ENCODE measurements around the gene SHF.
"Not testable (repeated sequence)": the region's sequence is repeated elsewhere in the genome, so short reads cannot be mapped to it uniquely, and the experiment has no call there.

Gene SHF, protein sequence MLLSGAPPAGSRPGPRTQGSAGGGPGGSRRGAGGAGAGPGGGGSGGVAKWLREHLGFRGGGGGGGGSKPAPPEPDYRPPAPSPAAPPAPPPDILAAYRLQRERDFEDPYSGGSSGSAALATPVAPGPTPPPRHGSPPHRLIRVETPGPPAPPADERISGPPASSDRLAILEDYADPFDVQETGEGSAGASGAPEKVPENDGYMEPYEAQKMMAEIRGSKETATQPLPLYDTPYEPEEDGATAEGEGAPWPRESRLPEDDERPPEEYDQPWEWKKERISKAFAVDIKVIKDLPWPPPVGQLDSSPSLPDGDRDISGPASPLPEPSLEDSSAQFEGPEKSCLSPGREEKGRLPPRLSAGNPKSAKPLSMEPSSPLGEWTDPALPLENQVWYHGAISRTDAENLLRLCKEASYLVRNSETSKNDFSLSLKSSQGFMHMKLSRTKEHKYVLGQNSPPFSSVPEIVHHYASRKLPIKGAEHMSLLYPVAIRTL

GRCh38 chr15:45187894-45188830 lies at the start of gene SHF:
TSS of gene SHF (minus strand) at chr15:45187966. CDS start at chr15:45187951, 15 bp downstream.
- Mint-ChIP-seq H3K4me3 (peak within 1 kb of the TSS; percentile 92), H3K27me3 (no peaks in the 10 kb centered on the region), H3K27ac (peak within 1 kb of the TSS; percentile 94), H3K4me1 (ENCODE audit: low read depth) (peaks cover 44% of the 10 kb centered on the region), H3K9me3 (ENCODE audit: low read depth) (no peaks in the 10 kb centered on the region), H3K36me3 (no peaks in the 10 kb centered on the region)

- Mint-ChIP-seq H3K36me3 (peaks cover 19% of the 10 kb centered on the region), H3K9me3 (ENCODE audit: low read depth) (peaks cover 43% of the 10 kb centered on the region)
- H3K27ac Mint-ChIP-seq; H3K4me3 Mint-ChIP-seq; H3K4me1 Mint-ChIP-seq (ENCODE audit: low read depth); H3K27me3 Mint-ChIP-seq: not testable (repeated sequence)
Measured at GRCh38 chr15:45236806-45237205, 49.0 kb upstream of the SHF start.

- peaks cover 33% of the 10 kb centered on the region for H3K9me3 Mint-ChIP-seq (ENCODE audit: low read depth)
- peaks cover 3% of the 10 kb centered on the region for H3K27me3 Mint-ChIP-seq
- no peak overlapping the region for H3K4me3 Mint-ChIP-seq
- no peaks in the 10 kb centered on the region for H3K4me1 Mint-ChIP-seq (ENCODE audit: low read depth)
- no peak overlapping the region for H3K27ac Mint-ChIP-seq
- H3K36me3 Mint-ChIP-seq, result peaks cover 16% of the 10 kb centered on the region
Measured at GRCh38 chr15:45234562-45235235, 46.9 kb upstream of the SHF start.

DNA sequence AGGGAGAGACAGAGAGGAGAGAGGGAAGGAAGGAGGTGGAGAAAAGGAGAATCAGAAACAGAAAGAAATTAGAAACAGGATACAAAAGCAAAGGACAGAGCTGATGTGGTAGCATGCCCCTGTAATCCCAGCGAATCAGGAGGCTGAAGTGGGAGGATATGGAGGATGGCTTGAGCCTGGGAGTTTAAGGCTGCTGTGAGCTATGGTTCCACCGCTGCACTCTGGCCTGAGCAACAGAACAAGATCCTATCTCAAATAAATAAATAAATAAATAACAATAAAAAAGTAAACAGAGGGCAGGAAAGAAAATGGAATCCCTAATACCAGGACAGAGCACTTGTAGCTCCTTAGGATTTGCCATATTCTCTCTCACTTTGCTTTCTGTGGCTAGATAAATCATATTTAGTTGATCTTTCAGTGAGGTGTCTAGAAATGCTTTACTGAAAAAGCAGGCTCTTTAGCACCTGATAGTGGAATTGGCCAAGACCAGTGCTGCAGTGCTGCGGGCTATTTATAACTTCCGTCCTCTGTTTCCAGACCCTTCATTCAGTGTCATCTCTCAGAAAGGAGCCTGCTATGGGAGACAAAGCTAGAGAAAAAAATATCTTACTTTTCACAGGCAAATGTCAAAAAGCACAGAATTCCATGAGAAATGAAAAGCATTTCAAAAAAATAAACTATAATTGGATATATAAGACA lies 44.2 kb upstream of the SHF start:
- Mint-ChIP-seq H3K9me3 (ENCODE audit: low read depth) (peaks cover 18% of the 10 kb centered on the region), H3K27me3 (peaks cover 4% of the 10 kb centered on the region), H3K4me3 (no peak overlapping the region), H3K27ac (no peak overlapping the region), H3K4me1 (ENCODE audit: low read depth) (no peaks in the 10 kb centered on the region), H3K36me3 (peaks cover 5% of the 10 kb centered on the region)

- Mint-ChIP-seq H3K27me3 (peaks cover 4% of the 10 kb centered on the region), H3K4me3 (no peak overlapping the region), H3K36me3 (peaks cover 2% of the 10 kb centered on the region)
Measured at GRCh38 chr15:45231132-45231531, 43.4 kb upstream of the SHF start.

GRCh38 chr15:45230245-45230965 lies 42.6 kb upstream of the SHF start:
- H3K9me3 Mint-ChIP-seq (ENCODE audit: low read depth), result peaks cover 8% of the 10 kb centered on the region
- no peaks in the 10 kb centered on the region for H3K4me1 Mint-ChIP-seq (ENCODE audit: low read depth)
- H3K36me3 Mint-ChIP-seq, result peaks cover 2% of the 10 kb centered on the region
- H3K27me3 Mint-ChIP-seq, result peaks cover 4% of the 10 kb centered on the region
- H3K27ac Mint-ChIP-seq, result no peak overlapping the region
- H3K4me3 Mint-ChIP-seq, result no peak overlapping the region

More at GRCh38 chr15:45231132-45231531, 43.4 kb upstream of the SHF start:
- Mint-ChIP-seq H3K27ac (no peak overlapping the region), H3K9me3 (ENCODE audit: low read depth) (peaks cover 11% of the 10 kb centered on the region), H3K4me1 (ENCODE audit: low read depth) (no peaks in the 10 kb centered on the region)

DNA sequence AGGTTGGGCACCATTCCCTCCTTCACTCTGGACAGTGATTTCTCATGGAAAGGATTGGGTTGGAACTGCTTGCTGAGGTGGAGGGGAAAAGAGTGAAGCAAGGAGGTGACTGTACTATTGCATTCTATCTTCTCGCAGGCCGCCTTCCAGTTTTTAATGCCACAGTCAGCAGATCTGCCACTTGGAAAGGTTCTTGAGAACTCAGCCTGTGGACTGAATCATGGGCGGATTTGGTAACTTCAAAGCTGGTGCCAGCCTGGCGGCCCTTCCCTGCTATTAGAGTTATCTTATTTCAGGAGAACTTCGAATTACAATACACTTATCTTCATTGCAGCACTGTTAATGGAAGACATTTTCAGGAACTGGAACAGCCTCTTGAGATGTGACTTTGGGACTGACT lies 41.2 kb upstream of the SHF start:
- Mint-ChIP-seq H3K9me3 (ENCODE audit: low read depth) (no peaks in the 10 kb centered on the region), H3K27me3 (peaks cover 8% of the 10 kb centered on the region), H3K27ac (no peak overlapping the region), H3K4me1 (ENCODE audit: low read depth) (no peaks in the 10 kb centered on the region), H3K36me3 (peaks cover 2% of the 10 kb centered on the region), H3K4me3 (no peak overlapping the region)

DNA sequence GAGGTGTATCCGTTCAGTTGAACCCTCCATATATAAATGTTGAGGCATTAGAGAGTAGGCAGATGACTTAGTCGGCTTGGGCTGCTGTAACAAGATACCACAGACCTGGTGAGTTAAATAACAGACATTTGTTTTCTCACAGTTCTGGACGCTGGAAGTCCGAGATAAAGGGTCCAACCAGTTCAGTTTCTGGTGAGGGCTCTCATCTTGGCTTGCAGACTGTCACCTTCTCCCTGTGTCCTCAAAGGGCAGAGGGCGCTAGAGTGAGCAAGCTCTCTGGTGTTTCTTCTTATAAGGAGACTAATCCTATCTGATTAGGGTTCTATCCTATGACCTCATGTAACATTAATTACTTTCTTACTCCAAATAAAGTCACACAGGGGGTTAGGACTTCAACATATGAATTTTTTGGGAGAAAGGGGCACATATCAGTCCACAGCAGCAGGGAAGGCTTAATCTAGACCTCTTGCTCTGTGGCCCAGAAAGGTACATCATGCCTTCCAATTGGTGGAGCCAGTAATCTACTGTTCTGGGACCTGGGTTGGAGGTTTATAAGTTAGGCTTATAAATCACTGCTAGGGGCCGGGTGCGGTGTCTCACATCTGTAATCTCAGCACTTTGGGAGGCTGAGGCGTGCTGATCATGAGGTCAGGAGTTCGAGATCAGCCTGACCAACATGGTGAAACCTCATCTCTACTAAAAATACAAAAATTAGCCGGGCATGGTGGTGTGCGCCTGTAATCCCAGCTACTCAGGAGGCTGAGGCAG lies 37.9 kb upstream of the SHF start:
- H3K4me3 Mint-ChIP-seq, result no peak overlapping the region
- no peaks in the 10 kb centered on the region for H3K9me3 Mint-ChIP-seq (ENCODE audit: low read depth)
- no peaks in the 10 kb centered on the region for H3K4me1 Mint-ChIP-seq (ENCODE audit: low read depth)
- no peaks in the 10 kb centered on the region for H3K36me3 Mint-ChIP-seq
- peaks cover 25% of the 10 kb centered on the region for H3K27me3 Mint-ChIP-seq
- no peak overlapping the region for H3K27ac Mint-ChIP-seq

DNA sequence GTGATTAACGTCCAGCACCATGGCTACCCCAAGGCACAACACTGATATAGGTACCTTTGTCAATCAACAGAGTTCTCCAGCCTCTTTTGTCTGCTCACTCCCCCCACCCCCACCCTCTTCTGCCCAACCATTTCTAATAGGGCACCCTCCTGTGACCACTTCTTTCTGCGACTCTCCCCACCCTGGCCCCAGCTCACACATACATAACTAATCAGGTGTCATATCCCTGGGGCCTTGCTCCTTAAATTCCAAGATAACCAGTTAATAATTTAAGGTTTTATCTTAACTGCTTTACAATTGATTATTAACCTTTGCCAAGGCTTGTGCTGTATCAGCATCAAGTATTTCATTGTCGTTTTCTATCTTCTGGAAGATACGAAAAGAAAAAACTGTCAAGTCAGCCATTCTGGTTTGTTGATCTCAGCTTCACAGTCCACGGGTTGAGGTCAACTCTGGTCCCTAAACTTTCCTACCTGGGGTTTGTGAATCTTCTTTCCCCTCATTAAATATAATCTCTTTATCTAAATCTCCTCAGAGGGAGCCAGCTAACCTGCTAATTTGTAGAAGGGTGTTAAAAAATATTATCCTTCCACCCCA lies 37.0 kb upstream of the SHF start:
- no peaks in the 10 kb centered on the region for H3K4me1 Mint-ChIP-seq (ENCODE audit: low read depth)
- no peak overlapping the region for H3K4me3 Mint-ChIP-seq
- H3K27ac Mint-ChIP-seq, result no peak overlapping the region
- no peaks in the 10 kb centered on the region for H3K9me3 Mint-ChIP-seq (ENCODE audit: low read depth)
- H3K36me3 Mint-ChIP-seq, result no peaks in the 10 kb centered on the region
- peaks cover 28% of the 10 kb centered on the region for H3K27me3 Mint-ChIP-seq

GRCh38 chr15:45221967-45222366 lies 34.2 kb upstream of the SHF start:
- Mint-ChIP-seq H3K36me3 (no peaks in the 10 kb centered on the region), H3K27me3 (peaks cover 29% of the 10 kb centered on the region), H3K27ac (no peak overlapping the region), H3K9me3 (ENCODE audit: low read depth) (no peaks in the 10 kb centered on the region), H3K4me3 (no peak overlapping the region), H3K4me1 (ENCODE audit: low read depth) (no peaks in the 10 kb centered on the region)

DNA sequence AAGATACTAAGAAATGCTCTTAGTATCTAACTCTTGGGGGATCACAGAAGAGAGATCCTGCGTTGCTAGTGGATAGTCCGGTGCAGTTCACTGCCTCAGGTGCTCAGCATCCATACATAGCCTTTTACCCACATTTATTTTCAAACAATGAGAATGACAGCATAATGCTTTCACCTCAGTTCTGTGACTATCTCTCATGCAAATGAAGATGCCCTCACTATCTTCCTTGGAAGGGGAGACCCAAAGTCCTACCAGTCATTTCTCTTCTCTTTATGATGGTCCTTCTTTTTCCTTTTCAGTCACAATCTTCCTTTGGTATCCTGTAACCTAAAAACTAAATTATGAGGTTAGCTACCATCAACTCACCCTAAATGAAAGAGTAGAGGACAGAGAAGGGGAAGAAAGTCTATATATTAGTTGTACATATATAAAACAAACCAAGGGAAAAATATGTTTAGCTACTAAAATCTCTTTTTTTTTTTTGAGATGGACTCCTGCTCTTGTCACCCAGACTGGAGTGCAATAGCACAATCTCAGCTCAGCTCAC lies 33.4 kb upstream of the SHF start:
- no peak overlapping the region for H3K4me3 Mint-ChIP-seq
- H3K9me3 Mint-ChIP-seq (ENCODE audit: low read depth), result no peaks in the 10 kb centered on the region
- H3K36me3 Mint-ChIP-seq, result no peaks in the 10 kb centered on the region
- no peak overlapping the region for H3K27ac Mint-ChIP-seq
- no peaks in the 10 kb centered on the region for H3K4me1 Mint-ChIP-seq (ENCODE audit: low read depth)
- H3K27me3 Mint-ChIP-seq, result peaks cover 29% of the 10 kb centered on the region

- Mint-ChIP-seq H3K9me3 (ENCODE audit: low read depth) (no peaks in the 10 kb centered on the region), H3K4me1 (ENCODE audit: low read depth) (no peaks in the 10 kb centered on the region), H3K27ac (no peak overlapping the region), H3K4me3 (no peak overlapping the region), H3K36me3 (no peaks in the 10 kb centered on the region), H3K27me3 (peaks cover 7% of the 10 kb centered on the region)
Measured at GRCh38 chr15:45212493-45212892, 24.7 kb upstream of the SHF start.

GRCh38 chr15:45205192-45205591 lies 17.4 kb upstream of the SHF start:
- Mint-ChIP-seq H3K27ac (peak overlapping the region; percentile 38), H3K9me3 (ENCODE audit: low read depth) (no peaks in the 10 kb centered on the region), H3K36me3 (no peaks in the 10 kb centered on the region), H3K27me3 (peaks cover 8% of the 10 kb centered on the region), H3K4me3 (no peak overlapping the region), H3K4me1 (ENCODE audit: low read depth) (peaks cover 3% of the 10 kb centered on the region)

Data from activated naive CD8-positive, alpha-beta T cell (primary cell).